Left cardiac atrium (tissue), 4 donors: ENCODE measurements around the gene SPRED3. TPM values are rescaled to one million over a fixed set of nuclear protein-coding genes. Genes with fewer than 3 reads are reported as not detected.

Experiments
- ATAC-seq, 2 donors: fragments of 200-7000 bp; cut with Tn5 transposase; one replicate each; pipeline ENCODE4 v1.9.1; 2020; ENCODE audit warnings: mild to moderate bottlenecking in 2 of 2, moderate library complexity in 2 of 2
- DNase-seq: peaks from one replicate; pipeline ENCODE4 v3.0.0-alpha.2; 2020
- intact Hi-C, 2 donors: fragments of 100-400 bp; cut with DNase I; formaldehyde crosslinking; loops; one replicate each; pipeline versions ENCODE4 v1.14.1 to v1.15.1; 2022 to 2023
- total RNA-seq, 2 donors: library from RNA; stranded (reverse); fragmentation: NEBNext Ultra II Directional; extraction: Animal tissue kit (Norgen Biotek cat#: 25700); gene quantifications; one replicate each; pipeline ENCODE4 v1.2.1, GENCODE V29; 2021
- donor health status: DM: no; HTN: yes; CAD: no.
- donor health status: DM: no; HTN: yes; CAD: no; lungs with severe emphysema.
- donor health status: DM: yes; HTN: yes; CAD: no.
- donor health status: Dilated cardiomyopathy.

SPRED3 gene
- total RNA-seq, 2 donors from 2014 or later = 0.24 to 3.2 TPM

DNA sequence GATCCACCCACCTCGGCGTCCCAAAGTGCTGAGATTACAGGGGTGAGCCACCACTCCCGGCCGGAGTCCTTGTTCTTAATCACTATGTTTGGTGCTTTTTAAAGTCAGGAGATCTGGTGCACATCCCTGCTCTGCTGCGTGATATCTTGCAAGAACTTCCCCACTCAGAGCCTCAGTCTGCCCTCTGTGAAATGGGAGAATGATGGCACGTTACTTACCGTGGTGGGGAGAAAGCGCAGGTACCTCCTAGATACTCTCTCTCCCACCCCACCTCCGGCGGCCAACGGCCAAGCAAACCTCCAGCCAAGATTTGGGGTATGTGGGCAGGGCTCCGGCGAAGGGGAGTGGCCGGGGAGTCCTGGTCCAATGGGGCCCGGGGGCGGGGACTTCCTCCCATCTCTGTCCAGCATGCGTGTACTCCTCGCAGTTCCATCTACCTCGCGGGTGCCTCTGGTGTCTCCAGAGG is 44.8 kb downstream of the SPRED3 start, which contains the start of gene RYR1:
RYR1 (plus strand) TSS at position 424 of the 466 bp plus-strand sequence. CDS start 139 bp downstream, outside the sequence.
- DNase-seq (peak; percentile 76), ATAC-seq (peak; percentile 77 to 91)
- intact Hi-C loops = no loop called here

DNA sequence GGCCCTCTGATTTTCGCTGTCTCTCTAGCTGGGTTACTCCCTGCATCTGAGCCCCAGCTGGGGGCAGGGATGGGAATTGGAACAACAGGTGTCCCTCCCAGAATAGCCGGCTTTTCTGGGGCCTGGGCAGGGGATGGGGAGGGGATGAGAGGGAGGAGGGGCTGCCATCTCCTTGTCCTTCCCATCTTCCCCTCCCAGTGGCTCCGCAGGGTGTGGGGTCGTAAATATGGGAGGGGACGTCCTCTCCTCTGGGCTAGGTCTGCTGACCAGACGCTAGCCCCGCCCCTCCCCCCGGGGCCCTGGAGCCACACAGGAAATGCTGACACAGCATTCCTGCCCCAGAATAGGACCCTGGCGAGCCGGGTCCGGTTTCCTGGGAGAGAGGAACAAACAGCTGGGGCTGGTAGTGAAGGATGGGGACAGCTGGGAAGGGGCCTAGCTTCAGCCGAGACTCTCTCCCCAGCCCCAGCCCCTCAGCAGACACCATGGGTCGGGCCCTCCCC is 46.1 kb downstream of the SPRED3 start:
- intact Hi-C loops = no loop called here
- ATAC-seq (peak; percentile 30 to 49), DNase-seq (no peak)

DNA sequence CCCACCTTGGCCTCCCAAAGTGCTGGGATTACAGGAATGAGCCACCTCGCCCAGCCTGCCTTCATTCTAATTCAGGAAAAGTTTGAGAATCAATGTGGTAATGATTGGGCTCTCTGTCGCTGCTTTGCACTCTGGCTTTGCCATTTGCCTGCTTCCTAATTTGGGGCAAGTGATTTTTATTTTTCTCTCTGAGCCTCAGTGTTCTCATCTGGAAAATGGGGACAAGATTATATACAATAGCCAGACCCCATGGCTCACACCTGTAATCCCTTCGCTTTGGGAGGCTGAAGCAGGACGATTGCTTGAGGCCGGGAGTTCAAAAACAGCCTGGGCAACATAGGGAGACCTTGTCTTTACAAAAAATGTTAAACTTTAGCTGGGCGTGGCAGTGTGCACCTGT is 48.8 kb downstream of the SPRED3 start:
- intact Hi-C loops = no loop called here
- ATAC-seq (no peak), DNase-seq (no peak)

DNA sequence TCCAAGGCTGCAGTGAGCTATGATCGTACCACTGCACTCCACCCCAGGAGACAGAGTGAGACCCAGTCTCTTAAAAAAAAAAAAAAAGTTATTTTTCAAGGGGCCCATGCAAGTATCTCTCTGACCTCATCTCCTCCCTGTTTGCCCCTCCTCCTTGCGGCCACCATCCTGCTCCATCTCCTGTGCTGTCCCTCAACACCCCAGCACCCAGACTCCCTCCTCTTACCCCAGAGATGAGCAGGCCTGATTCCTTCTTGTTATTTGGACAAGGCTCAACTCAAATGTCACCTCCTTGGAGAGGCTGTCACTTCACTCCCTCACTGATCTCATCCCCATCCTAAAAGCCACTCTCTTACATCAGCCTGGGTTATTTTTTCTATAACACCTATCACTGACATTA is 49.4 kb downstream of the SPRED3 start:
- ATAC-seq = no peak
- no peak for DNase-seq
- intact Hi-C loops = no loop called here

DNA sequence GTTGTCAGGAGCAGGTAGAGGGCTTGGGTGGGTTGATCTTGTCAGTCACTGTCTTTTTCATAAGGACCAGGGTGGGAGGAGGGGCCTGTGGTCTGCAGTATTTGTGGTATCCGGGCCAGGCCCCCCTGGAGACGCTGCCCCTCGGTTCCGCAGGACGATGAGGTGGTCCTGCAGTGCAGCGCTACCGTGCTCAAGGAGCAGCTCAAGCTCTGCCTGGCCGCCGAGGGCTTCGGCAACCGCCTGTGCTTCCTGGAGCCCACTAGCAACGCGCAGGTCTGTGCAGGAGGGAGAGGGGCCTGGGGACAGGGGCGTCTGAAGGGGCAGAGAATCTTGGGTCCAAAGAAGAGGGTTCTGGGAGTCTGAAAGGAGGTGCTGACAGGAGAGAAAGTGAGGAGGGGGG is 52.1 kb downstream of the SPRED3 start:
- intact Hi-C loops = no loop called here
- DNase-seq (no peak), ATAC-seq (no peak)

DNA sequence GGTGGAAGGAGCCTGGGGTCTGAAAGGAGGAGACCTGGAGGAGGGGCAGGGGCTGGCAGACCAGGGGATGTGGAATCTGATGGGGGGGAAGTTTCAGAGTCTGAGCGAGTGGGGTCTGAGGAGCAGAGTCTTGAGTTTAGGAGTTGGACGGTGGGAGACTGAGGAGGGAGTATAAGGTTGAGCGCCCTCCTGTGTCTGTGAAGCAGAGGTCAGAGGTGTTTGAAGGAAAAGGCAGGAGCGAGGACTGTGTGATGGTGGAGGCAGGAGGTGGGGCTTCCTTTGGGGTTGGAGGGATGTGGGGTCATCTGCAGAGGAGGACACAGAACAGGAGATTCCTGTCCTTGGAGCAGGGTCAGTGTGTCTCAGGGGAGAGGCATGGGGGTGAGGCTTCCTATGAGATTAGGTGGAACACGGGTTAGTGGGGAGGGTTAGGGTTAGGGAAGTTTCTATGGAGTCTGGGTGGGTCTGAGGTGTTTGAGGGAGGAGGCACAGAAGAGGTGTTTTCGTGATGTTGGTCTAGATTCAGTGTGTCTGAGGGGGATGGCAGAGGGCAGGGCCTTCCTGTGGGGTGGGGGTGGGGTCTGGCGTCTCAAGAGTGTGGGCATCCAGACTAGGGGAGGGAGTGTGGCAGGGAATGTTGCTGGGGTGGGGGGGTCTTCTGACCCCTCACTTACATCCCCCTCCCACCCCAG is 53.3 kb downstream of the SPRED3 start:
- intact Hi-C loops = no loop called here
- DNase-seq (no peak), ATAC-seq (no peak)

DNA sequence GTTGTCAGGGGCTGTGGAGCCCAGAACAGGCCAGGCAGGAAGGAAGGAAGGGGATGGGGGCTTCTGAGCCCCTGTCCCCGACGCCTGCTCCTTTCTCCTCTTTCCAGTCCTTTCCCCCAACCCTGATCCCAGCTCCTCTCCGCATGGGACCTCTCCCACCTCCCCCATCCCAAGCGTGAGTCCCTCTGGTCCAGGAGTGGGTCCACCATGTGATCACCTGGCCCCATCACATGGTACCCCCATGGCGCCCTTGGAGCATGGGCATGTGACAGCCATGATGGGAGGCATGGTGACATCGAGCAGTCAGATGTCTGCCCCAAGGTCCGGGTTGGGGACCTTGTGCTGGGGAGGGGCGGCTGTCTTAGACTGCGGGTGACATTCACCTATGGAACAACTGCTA is 54.2 kb downstream of the SPRED3 start:
- DNase-seq (no peak), ATAC-seq (no peak)
- intact Hi-C loops = no loop called here

DNA sequence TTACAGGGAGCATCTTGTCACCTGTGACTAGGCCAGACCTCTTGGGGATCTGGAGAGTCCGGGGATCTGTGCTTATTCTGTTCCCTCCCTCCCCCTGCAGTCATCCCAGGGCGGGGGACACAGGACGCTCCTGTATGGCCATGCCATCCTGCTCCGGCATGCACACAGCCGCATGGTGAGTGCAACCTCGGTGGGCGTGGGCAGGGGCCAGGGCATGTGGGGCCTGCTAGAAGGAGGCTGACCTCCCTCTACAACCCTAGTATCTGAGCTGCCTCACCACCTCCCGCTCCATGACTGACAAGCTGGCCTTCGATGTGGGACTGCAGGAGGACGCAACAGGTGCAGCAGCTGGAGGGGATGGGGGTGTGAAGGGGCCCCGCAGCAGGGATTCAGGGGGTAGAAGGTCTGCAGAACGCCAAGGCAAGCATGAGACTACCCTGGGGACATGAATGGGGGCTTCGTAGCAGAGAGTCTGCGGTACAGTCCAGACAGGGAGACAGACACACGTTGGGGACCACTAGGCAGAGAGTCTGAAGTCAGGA is 55.0 kb downstream of the SPRED3 start:
- intact Hi-C loops = no loop called here
- ATAC-seq (no peak), DNase-seq (no peak)

DNA sequence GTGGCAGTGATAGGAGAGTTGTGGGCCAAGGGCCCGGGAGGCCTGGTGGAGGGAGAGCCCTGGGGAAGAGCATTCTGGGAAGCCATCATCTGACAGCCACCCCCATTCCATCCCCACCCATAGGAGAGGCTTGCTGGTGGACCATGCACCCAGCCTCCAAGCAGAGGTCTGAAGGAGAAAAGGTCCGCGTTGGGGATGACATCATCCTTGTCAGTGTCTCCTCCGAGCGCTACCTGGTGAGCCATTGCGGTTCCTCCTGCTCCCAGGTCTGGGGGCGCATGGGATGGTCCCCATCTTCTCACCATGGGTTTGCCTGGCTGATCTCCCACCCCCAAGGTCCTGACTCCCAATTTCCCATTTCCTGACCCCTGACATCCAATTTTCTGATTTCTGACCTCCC is 55.5 kb downstream of the SPRED3 start:
- intact Hi-C loops = no loop called here
- ATAC-seq = no peak
- DNase-seq = no peak

DNA sequence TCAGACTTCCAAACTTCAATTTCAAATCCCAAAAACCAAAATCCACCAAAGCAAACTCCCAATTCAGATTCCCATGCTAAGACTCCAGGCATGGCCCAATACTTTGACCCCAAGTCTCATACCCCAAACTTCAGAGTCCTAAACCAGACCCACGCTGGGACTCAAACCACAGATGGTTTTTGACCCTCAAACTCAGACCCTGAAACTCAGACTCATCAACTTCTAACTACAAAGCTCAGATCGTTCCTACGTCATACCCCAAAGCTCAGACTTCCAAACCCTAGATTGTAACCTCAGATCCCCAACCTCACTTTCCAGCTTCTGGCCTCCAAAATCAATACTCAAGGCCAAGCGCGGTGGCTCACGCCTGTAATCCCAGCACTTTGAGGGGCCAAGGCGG is 56.9 kb downstream of the SPRED3 start:
- no peak for DNase-seq

DNA sequence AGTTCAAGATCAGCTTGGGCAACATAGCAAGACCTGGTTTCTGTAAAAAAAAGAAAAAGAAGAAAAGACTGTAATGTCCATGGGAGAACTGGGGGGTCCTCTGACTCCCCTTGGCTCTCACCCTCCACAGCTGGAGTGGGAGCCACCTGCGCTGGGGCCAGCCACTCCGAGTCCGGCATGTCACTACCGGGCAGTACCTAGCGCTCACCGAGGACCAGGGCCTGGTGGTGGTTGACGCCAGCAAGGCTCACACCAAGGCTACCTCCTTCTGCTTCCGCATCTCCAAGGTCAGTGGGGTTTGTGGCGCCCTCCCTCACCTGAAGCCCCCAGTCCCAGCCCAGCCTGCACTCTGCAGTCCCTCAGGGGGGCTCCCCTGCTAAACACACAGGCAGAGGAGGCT is 59.7 kb downstream of the SPRED3 start:
- ATAC-seq (peak in 1 of 2 donors; percentile 12), DNase-seq (no peak)
- intact Hi-C loops = no loop called here

More for the DNA sequence above, 56.9 kb downstream of the SPRED3 start:
- ATAC-seq = no peak
- intact Hi-C loops = no loop called here

Other genes with a start within 250 kb of the SPRED3 start
- under 1 TPM in 1 of 2 donors, not detected in 1; 0.26 TPM for gene DPF1, start 164.5 kb upstream of the SPRED3 start, total RNA-seq
- 10 to 100 TPM; 34.4 to 67.0 TPM for gene PPP1R14A, start 132.3 kb upstream of the SPRED3 start, total RNA-seq
- 10 to 100 TPM in 1 of 2 donors, 1 to 10 TPM in 1; 8.6 to 13.6 TPM for gene SPINT2, start 124.1 kb upstream of the SPRED3 start, total RNA-seq
- 1 to 10 TPM; 2.1 to 5.9 TPM for gene C19orf33, start 84.4 kb upstream of the SPRED3 start, total RNA-seq
- gene YIF1B, start 72.8 kb upstream of the SPRED3 start, total RNA-seq = 10 to 100 TPM; 24.2 to 31.5 TPM
- gene KCNK6, start 68.9 kb upstream of the SPRED3 start, total RNA-seq = 1 to 10 TPM; 2.7 to 5.5 TPM
- 1 to 10 TPM in 1 of 2 donors, under 1 TPM in 1; 0.91 to 1.9 TPM for gene CATSPERG, start 52.9 kb upstream of the SPRED3 start, total RNA-seq
- 100 to 1,000 TPM; 216 to 290 TPM for gene PSMD8, start 14.1 kb upstream of the SPRED3 start, total RNA-seq
- under 1 TPM; 0.15 to 0.34 TPM for gene GGN, start 663 bp upstream of the SPRED3 start, total RNA-seq
- 10 to 100 TPM; 12.6 to 13.7 TPM for gene FAM98C, start 14.4 kb downstream of the SPRED3 start, total RNA-seq
- gene RASGRP4, start 37.5 kb downstream of the SPRED3 start, total RNA-seq = 1 to 10 TPM; 1.8 to 3.6 TPM
- 1 to 10 TPM; 1.3 to 3.0 TPM for gene RYR1, start 45.0 kb downstream of the SPRED3 start, total RNA-seq
- 1 to 10 TPM; 3.1 TPM for gene MAP4K1, start 229.3 kb downstream of the SPRED3 start, total RNA-seq
- 100 to 1,000 TPM; 515 to 563 TPM for gene EIF3K, start 230.5 kb downstream of the SPRED3 start, total RNA-seq